Kidney tubule cell (primary cell): Measurements from ENCODE around the gene KAZN.
"Not testable (repeated sequence)": the region's sequence is repeated elsewhere in the genome, so short reads cannot be mapped to it uniquely, and the experiment has no call there.

Experiments used
- DNase-seq: peaks from one replicate; pipeline ENCODE4 v3.0.0-alpha.2; 2018; ENCODE audit warnings: low spot score

Gene KAZN

DNA sequence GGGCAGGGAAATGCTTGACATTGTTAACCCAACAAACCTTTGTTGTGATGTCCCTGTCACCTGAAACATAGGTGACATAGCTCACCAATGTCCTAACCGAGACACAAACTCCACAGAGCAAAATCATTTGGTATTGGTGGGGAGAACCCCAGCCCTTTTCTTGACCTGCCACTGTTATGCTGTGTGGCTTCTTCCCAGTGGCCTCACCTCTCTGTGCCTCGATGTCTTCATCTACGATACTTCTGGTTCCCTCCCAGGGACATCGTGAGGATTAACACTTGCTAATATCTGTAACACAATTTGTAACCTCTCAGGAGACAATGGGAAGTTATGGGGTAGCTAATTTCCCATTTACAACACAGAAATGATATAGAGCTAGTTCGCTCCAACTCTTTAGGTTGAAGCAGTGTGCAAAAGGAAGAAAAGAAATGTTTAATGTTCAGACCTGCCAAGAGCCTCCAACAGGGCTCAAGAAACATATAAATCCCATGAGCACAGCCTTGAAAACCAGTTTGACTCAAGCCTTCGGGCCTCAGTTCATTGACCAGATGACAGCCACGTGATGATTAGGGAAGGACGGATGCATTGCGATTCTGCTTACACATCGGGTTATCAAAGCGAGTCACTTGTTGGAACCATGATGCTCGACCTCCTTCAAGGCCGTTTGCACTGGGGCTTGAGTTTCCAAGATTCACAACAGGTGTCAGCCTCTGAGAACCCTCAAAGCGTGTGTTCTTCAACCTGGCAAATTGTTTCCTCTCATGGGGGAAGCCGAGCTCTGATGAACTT is 517.3 kb downstream of the KAZN start:
- no peak for DNase-seq

GRCh38 chr1:15116966-15117365 is 518.5 kb downstream of the KAZN start:
- DNase-seq: no peak

GRCh38 chr1:15117671-15118325 is 519.3 kb downstream of the KAZN start:
- DNase-seq: no peak

GRCh38 chr1:15118579-15118978 is 520.1 kb downstream of the KAZN start:
- DNase-seq: no peak

DNA sequence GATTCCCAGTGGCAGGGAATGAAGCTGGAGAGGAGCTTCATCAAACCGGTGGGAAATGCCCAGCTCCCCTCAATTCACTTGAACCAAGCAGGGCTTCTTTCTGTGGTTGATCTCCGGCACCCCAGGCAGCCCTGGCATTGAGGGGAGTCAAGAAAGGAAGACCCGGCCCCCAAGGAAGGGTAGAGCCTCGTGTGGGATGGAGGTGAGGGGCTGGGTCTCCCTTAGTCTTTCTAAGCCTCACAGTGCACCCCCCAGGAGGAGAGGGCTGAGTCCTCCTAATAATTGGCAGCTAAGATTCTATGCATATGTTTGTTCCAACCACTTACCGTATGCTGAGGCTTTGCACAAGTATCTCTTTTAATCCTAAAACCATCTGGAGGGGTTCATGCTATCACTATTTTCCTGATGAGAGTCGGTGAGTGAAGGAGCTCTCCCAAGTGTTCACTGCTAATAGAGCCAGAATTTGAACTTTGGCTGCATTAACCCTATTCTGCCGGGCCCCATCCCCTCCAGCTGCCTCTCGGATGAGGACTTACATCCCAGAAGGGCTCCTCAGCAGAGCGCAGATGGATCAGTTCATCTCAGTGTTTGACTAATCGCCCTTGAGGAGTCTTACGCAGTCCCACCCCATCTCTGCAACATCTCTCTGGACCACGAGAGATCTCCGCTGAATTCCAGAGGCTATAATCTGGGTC is 521.9 kb downstream of the KAZN start:
- no peak for DNase-seq

- no peak for DNase-seq
Observed at GRCh38 chr1:15122331-15122730, 523.8 kb downstream of the KAZN start.

DNA sequence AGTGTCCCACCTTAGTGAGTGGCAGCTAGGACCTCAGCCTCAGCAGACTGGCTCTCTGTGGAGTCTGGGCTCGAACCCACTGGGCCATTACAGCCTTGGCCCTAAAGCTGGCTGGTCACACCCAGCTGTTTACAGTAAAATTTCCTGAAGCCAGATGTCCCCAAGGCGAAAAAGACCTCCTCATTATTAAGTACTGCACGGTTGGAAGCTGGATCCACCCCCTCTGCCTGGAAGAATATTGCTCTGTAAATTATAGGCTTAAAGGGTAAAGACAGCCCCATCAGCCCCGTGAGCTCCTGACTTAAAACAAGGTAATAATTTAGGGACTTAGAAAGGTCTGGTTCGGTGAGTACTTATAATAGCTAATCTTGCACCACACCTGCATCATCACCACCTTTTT is 524.8 kb downstream of the KAZN start:
- DNase-seq: no peak

GRCh38 chr1:15123925-15124324 is 525.4 kb downstream of the KAZN start:
- DNase-seq: no peak

DNA sequence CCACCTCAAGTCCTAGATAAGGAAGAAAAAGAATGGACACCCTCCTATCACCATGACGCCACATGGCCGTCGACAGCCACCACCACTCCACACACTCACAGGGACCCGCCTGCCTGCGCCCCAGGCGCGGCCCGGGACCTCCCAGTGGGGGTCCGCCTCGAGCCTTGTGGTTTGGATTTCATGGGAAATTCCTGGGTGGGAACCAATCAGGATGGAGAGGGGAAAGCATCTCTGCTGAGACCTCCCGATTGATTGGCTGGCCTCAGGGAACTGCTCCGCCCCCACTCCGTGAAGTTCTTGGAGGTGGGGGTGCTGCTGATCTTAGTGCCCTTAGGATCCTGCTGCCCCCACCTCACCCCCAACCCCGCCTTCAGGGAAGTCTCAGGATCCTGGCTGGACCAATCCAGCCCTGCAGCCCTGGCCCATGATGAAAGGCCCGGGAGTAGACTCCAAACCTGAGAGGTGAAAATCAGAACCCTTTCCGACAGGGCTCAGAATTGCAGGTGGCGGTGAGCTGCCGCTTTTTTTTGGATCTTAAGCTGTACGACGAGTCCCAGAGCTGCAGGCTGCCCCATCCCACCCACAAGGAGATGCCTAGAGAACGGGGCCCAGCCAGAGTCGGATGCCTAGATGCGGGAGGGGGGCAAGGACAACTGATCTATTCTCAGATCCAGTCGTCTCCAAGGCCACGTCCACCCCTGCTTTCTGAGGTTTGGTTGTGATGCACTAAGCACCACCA is 526.0 kb downstream of the KAZN start:
- DNase-seq: no peak

DNA sequence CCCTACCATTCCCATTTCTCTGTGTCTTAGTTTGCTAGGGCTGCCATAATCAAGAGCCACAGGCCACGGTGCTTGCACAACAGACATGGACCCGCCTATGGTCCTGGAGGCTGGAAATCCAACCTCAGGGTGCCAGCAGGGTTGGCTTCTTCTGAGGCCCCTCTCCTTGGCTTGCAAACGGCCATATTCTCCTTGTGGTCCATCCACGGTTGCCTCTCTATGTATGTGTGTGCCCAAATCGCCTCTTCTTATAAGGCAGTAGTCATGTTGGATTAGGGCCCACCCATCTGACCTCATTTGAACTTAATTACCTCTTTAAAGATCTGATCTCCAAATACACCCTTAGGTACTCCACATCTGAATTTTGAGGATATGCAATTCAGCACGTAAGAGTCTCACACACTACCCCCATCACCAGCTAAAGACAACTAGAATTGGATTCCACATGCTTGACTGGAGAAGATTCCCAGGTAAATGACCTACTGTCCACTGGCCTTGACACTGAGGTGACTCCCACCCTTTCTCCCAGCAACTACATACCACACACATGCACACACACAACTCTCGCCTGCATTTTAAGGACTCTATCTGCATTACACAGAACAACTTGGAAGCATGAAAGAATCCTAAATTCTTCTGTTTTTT is 526.7 kb downstream of the KAZN start:
- no peak for DNase-seq

- DNase-seq: no peak
Observed at GRCh38 chr1:15128077-15128476, 529.6 kb downstream of the KAZN start.

- DNase-seq: peak; percentile 72
Observed at GRCh38 chr1:15128520-15129313, 530.2 kb downstream of the KAZN start.

- DNase-seq: no peak
Observed at GRCh38 chr1:15129944-15130343, 531.5 kb downstream of the KAZN start.

GRCh38 chr1:15130607-15131006 is 532.1 kb downstream of the KAZN start:
- no peak for DNase-seq

DNA sequence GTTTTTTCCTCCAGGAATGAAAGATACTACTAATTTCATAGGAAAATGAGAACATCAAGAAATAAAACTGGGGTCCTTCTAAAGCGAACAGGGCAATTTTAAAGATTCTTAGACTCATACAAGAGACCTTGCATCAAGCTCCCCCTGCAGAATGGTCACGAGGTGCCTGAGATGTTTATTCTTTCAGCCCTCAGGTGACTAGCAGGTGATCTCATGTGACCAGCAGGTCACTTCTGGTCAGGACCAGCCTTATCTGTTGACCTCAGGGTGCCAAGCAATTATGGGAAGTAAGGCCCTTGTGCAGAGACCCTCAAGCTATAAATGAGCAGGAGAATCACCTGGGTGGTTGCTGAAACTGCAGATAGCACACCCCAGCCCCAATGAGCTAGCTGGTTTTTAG is 534.5 kb downstream of the KAZN start:
- no peak for DNase-seq

GRCh38 chr1:15134285-15134684 is 535.8 kb downstream of the KAZN start:
- DNase-seq: no peak

DNA sequence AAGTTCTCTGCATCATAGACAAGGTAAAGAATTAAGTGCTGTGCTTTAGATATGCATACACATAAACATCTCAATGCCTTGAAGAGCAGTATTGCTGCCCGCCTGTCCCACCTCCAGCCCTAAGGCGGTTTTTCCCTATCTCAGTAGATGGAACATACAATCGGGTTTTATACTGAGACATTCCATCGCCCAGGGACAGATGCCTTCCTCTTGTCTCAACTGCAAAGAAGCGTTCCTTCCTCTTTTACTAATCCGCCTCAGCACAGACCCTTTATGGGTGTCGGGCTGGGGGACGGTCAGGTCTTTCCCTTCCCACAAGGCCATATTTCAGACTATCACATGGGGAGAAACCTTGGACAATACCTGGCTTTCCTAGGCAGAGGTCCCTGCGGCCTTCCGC is 537.1 kb downstream of the KAZN start:
- DNase-seq: not testable (repeated sequence)

DNA sequence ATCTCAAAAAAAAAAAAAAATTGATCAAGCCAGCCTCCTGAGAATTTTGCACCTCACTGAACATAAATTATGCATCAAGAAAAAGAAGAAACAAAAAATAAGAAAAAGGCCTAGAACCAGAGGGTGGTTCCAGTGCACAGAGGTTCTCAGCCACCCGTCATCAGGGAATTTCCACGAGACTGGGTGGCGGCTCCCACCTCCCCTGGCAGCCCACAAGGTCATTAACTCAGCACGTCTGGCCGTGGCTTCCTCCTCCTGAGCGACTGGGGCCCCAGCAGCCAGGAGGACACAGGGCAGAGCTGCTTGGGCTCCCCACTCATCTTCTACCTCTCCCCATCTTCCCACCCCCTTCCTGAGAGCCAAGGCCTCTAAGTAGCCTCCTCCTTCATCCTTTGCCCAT is 539.3 kb downstream of the KAZN start:
- peak; percentile 78 for DNase-seq

- peak; percentile 67 for DNase-seq
Observed at GRCh38 chr1:15139654-15140350, 541.3 kb downstream of the KAZN start.

GRCh38 chr1:15141935-15142539 is 543.6 kb downstream of the KAZN start:
- peak; percentile 60 for DNase-seq
